ENCODE measurements around the gene DCTN4. TPM values are rescaled to one million over a fixed set of nuclear protein-coding genes. Genes with fewer than 3 reads are reported as not detected.

The DCTN4 gene
- total RNA-seq, 1 experiment from 2014 or later: 48.5 TPM

GRCh38 chr5:150670948-150671310, 87.9 kb downstream of the DCTN4 start:
- H2BK20ac ChIP-seq (ENCODE audit: low read depth, low read length, poor library complexity, severe bottlenecking): no peak overlapping the region
- H4K20me1 ChIP-seq (ENCODE audit: control insufficient read depth, insufficient read depth, insufficient read length): no peaks in the 10 kb centered on the region
- H3K4ac ChIP-seq (ENCODE audit: low read depth, low read length): no peak overlapping the region
- H2BK120ac ChIP-seq (ENCODE audit: low read depth, low read length, poor library complexity, severe bottlenecking): no peak overlapping the region
- peak overlapping the region; percentile 87 for H3K4me3 Mint-ChIP-seq
- WGBS (ENCODE audit: extremely low coverage, insufficient read length, low lambda C conversion rate): no CpG with 5 or more reads among the region's 2 CpGs
- H3K23me2 ChIP-seq (ENCODE audit: insufficient read length, low read depth, low read length, poor library complexity, severe bottlenecking): peaks cover 7% of the 10 kb centered on the region
- H4K8ac ChIP-seq (replicated peaks; ENCODE audit: insufficient read length, low read depth, low read length): no peak overlapping the region
- H2AK5ac ChIP-seq (ENCODE audit: insufficient read length, low read length): no peak overlapping the region
- no peak for DNase-seq
- H3K4me1 Mint-ChIP-seq: peaks cover 29 to 30% of the 10 kb centered on the region in 2 experiments
- H2BK5ac ChIP-seq (ENCODE audit: insufficient read length, low read length): no peak overlapping the region
- H2BK12ac ChIP-seq (ENCODE audit: insufficient read length, low read depth, low read length): no peak overlapping the region
- no peaks in the 10 kb centered on the region; a peak in 1 of 5 replicates for H3K9me3 Mint-ChIP-seq
- no peaks in the 10 kb centered on the region for H3K79me2 ChIP-seq (ENCODE audit: insufficient read depth, low read length)
- H3K27me3 Mint-ChIP-seq (ENCODE audit: low read depth): no peaks in the 10 kb centered on the region
- H3K27me3 ChIP-seq (ENCODE audit: insufficient read depth, low read length): no peaks in the 10 kb centered on the region
- H4K91ac ChIP-seq (ENCODE audit: insufficient read length, low read depth, low read length): no peak overlapping the region
- peaks cover 3% of the 10 kb centered on the region; the same call in 1 of the 2 replicates for H3K4me1 ChIP-seq (ENCODE audit: insufficient read depth, low read length)
- no peak for TF ChIP-seq CTCF (conservative IDR thresholded peaks at IDR 0.05)
- no peak overlapping the region for H3K23ac ChIP-seq (ENCODE audit: insufficient read length, low read depth, low read length)
- peak overlapping the region; percentile 74 for H3K4me2 ChIP-seq (ENCODE audit: insufficient read depth, insufficient read length, low read length)
- no peak overlapping the region for H3K14ac ChIP-seq (ENCODE audit: insufficient read depth, low read length)
- H4K5ac ChIP-seq (ENCODE audit: insufficient read length, low read depth, low read length): no peak overlapping the region
- no peak overlapping the region for H2AFZ ChIP-seq (ENCODE audit: low read length)
- H3K18ac ChIP-seq (ENCODE audit: insufficient read length, low read depth, low read length): no peak overlapping the region
- H2BK15ac ChIP-seq (ENCODE audit: low read depth, low read length): no peak overlapping the region
- peak overlapping the region in 2 of 3 experiments; percentile 77 to 86; a peak in 3 of 7 replicates for H3K27ac Mint-ChIP-seq
- H3T11ph ChIP-seq (ENCODE audit: low read length): no peak overlapping the region
- H3K27ac ChIP-seq (ENCODE audit: insufficient read length, low read depth, low read length): no peak overlapping the region
- H3K56ac ChIP-seq (ENCODE audit: insufficient read length, low read depth, low read length): no peak overlapping the region
- H3K36me3 Mint-ChIP-seq (ENCODE audit: insufficient read depth in 1 of 3, low read depth in 3 of 3): peaks cover 5 to 9% (median 8%) of the 10 kb centered on the region in 3 experiments; a peak in 6 of 7 replicates
- no peaks in the 10 kb centered on the region for H3K79me1 ChIP-seq (ENCODE audit: insufficient read depth, low read depth, low read length, poor library complexity, severe bottlenecking)
- H3K9ac ChIP-seq (ENCODE audit: extremely low read depth, insufficient read length, low read length): no peak overlapping the region
- no peaks in the 10 kb centered on the region for H3K9me3 ChIP-seq (ENCODE audit: control insufficient read depth, low read depth, low read length)

Measured in H9 (cell line).